ENCODE measurements around the gene LRRC4B. TPM values are rescaled to one million over a fixed set of nuclear protein-coding genes. Genes with fewer than 3 reads are reported as not detected.

The LRRC4B gene
- total RNA-seq, 4 donors from 2014 or later: 0.18 to 1.5 (median 0.44) TPM

- no peak for DNase-seq
- TF ChIP-seq POLR2A (IDR thresholded peaks at IDR 0.05): no peak
- TF ChIP-seq, protein P1, sequence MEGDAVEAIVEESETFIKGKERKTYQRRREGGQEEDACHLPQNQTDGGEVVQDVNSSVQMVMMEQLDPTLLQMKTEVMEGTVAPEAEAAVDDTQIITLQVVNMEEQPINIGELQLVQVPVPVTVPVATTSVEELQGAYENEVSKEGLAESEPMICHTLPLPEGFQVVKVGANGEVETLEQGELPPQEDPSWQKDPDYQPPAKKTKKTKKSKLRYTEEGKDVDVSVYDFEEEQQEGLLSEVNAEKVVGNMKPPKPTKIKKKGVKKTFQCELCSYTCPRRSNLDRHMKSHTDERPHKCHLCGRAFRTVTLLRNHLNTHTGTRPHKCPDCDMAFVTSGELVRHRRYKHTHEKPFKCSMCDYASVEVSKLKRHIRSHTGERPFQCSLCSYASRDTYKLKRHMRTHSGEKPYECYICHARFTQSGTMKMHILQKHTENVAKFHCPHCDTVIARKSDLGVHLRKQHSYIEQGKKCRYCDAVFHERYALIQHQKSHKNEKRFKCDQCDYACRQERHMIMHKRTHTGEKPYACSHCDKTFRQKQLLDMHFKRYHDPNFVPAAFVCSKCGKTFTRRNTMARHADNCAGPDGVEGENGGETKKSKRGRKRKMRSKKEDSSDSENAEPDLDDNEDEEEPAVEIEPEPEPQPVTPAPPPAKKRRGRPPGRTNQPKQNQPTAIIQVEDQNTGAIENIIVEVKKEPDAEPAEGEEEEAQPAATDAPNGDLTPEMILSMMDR (IDR thresholded peaks at IDR 0.05): no peak
- no peaks in the 10 kb centered on the region for H3K9me3 ChIP-seq
- H3K27me3 ChIP-seq: peaks cover 0 to 13% (median 0%) of the 10 kb centered on the region in 4 donors
- no peaks in the 10 kb centered on the region for H3K36me3 ChIP-seq
- no peak overlapping the region for H3K27ac ChIP-seq
- H3K4me3 ChIP-seq: no peak overlapping the region
- intact Hi-C loops (cut with DNase I): no loop called here
- WGBS, 2 donors: 89 to 90% methylated on average over 5 of the region's 5 CpGs
- peaks cover 0 to 3% (median 0%) of the 10 kb centered on the region in 3 donors for H3K4me1 ChIP-seq
Measured at GRCh38 chr19:50495020-50495531, 73.2 kb downstream of the LRRC4B start.

DNA sequence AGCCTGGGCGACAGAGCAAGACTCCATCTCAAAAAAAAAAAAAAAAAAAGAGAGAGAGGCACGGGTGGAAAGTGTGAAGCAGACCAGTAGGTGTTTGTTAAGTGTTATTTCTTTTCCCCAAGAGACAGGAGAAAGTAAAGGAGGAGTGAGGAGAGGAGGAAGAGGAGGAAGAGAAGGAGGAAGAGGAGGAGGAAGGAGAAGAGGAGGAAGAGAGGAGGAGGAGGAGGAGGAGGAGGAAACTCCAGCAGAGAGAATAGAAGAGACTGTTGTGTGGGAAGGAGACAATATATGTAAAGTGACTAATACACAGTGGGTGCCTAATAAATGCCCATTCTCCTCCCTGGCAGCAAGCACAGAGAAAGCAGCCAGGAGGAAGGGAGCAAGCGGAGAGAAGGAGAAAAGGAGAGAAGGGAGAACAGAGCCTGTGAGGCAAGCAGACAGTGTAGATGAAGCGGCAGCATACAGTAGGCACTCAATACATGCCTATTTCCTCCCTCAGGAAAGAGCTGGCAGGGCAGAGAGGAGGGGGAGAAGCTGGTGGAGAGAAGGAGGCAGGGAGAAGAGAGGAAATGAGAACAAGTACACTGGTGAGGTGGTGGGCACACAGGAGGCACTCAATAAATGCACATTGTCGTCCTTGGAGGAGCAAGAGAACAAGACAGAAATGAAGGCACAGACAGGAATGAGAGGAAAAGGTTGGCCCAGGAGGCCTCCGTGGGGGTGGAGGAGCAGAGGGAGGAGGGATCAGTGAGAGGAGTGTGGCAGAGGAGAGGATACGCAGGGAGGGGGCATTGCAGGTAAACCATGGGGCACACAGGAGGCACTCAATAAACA is 73.8 kb downstream of the LRRC4B start:
- H3K4me3 ChIP-seq: no peak overlapping the region
- TF ChIP-seq, protein P1 (IDR thresholded peaks at IDR 0.05): no peak
- no peak for TF ChIP-seq POLR2A (IDR thresholded peaks at IDR 0.05)
- DNase-seq: no peak
- H3K9me3 ChIP-seq: no peaks in the 10 kb centered on the region
- peaks cover 0 to 18% (median 0%) of the 10 kb centered on the region in 4 donors for H3K27me3 ChIP-seq
- peaks cover 0 to 3% (median 0%) of the 10 kb centered on the region in 3 donors for H3K4me1 ChIP-seq
- intact Hi-C loops (cut with DNase I): no loop called here
- WGBS, 2 donors: 54 to 60% methylated on average over 6 of the region's 7 CpGs
- no peak overlapping the region for H3K27ac ChIP-seq
- no peaks in the 10 kb centered on the region for H3K36me3 ChIP-seq

GRCh38 chr19:50493171-50493570 is 75.1 kb downstream of the LRRC4B start:
- 69 to 77% methylated on average over 6 to 8 of the region's 8 CpGs for WGBS, 2 donors
- Histone ChIP-seq H3K4me1 (peaks cover 0 to 3% (median 0%) of the 10 kb centered on the region in 3 donors), H3K27me3 (peaks cover 0 to 30% (median 0%) of the 10 kb centered on the region in 4 donors), H3K36me3 (no peaks in the 10 kb centered on the region), H3K4me3 (no peak overlapping the region), H3K27ac (no peak overlapping the region), H3K9me3 (no peaks in the 10 kb centered on the region)
- no peak for DNase-seq
- intact Hi-C loops (cut with DNase I): no loop called here
- no peak for TF ChIP-seq POLR2A (IDR thresholded peaks at IDR 0.05)
- TF ChIP-seq, protein P1 (IDR thresholded peaks at IDR 0.05): no peak

DNA sequence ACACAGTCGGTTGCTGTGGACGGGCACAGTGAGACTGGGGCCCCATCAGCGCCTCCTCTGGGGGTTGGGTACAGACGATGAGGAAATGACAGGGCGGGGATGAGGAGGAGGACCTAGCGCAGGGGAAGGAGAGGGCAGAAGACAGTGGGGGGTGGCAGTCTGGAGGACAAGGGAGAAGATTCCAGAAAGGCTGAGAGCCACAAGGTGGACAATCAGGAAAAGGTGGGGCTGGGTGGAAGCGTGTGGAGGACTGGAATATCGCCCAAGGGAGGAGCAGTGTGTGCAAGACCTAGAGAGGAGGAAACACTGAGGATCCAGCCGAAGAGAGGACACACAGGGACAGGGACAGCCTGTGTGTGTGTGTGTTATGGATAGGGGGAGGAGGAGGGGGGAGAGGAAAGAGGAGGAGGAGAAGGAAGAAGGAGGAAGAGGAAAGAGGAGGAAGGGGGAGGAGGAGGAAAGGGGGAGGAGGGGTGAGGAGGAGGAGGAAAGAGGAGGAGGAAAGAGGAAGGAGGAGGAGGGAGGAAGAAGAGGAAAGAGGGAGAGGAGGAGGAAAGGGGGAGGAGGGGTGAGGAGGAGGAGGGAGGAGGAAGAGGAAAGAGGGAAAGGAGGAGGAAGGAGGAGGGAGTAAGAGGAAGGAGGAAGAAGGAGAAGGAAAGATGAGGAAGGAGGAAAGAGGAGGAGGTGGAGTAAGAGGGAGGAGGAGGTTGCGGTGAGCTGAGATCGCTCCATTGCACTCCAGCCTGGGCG is 75.8 kb downstream of the LRRC4B start:
- TF ChIP-seq, protein P1 (IDR thresholded peaks at IDR 0.05): no peak
- no peak for TF ChIP-seq POLR2A (IDR thresholded peaks at IDR 0.05)
- 6 to 7% methylated on average over 9 of the region's 12 CpGs for WGBS, 2 donors

More for the DNA sequence above, 75.8 kb downstream of the LRRC4B start:
- DNase-seq: no peak
- Histone ChIP-seq H3K4me3 (no peak overlapping the region), H3K27ac (no peak overlapping the region), H3K9me3 (no peaks in the 10 kb centered on the region), H3K27me3 (peaks cover 0 to 36% (median 0%) of the 10 kb centered on the region in 4 donors), H3K4me1 (peaks cover 0 to 3% (median 0%) of the 10 kb centered on the region in 3 donors), H3K36me3 (no peaks in the 10 kb centered on the region)
- intact Hi-C loops (cut with DNase I): no loop called here
